ENCODE results near the gene CIBAR2. TPM values are rescaled to one million over a fixed set of nuclear protein-coding genes. Genes with fewer than 3 reads are reported as not detected.

CIBAR2 gene
- total RNA-seq, 1 donor from 2014 or later = not detected

DNA sequence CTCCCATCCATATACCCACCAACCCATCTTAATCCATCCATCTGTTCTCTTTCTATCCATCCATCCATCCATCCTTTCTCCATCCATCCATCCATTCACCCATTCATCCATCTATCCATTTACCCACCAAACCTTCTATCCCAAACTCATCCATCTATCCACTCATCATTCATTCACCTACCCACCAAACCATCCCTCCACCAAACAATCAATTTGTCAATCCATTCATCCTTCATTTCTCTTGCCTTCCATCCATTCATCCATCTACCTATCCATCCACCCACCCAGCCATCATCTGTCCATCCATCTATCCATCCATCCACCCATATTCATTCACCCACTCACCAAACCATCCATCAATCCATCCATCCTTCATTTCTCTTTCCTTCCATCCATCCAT is 44.6 kb upstream of the CIBAR2 start:
- H3K9me3 Mint-ChIP-seq (ENCODE audit: low read depth) = no peaks in the 10 kb centered on the region
- no peaks in the 10 kb centered on the region for H3K36me3 Mint-ChIP-seq (ENCODE audit: low read depth)
- H3K27ac Mint-ChIP-seq (ENCODE audit: unreplicated experiment) = no peak overlapping the region
- no peak overlapping the region for H3K4me3 Mint-ChIP-seq (ENCODE audit: unreplicated experiment)
- peaks cover 41% of the 10 kb centered on the region for H3K4me1 Mint-ChIP-seq (ENCODE audit: low read depth)
- TF ChIP-seq, protein P1, sequence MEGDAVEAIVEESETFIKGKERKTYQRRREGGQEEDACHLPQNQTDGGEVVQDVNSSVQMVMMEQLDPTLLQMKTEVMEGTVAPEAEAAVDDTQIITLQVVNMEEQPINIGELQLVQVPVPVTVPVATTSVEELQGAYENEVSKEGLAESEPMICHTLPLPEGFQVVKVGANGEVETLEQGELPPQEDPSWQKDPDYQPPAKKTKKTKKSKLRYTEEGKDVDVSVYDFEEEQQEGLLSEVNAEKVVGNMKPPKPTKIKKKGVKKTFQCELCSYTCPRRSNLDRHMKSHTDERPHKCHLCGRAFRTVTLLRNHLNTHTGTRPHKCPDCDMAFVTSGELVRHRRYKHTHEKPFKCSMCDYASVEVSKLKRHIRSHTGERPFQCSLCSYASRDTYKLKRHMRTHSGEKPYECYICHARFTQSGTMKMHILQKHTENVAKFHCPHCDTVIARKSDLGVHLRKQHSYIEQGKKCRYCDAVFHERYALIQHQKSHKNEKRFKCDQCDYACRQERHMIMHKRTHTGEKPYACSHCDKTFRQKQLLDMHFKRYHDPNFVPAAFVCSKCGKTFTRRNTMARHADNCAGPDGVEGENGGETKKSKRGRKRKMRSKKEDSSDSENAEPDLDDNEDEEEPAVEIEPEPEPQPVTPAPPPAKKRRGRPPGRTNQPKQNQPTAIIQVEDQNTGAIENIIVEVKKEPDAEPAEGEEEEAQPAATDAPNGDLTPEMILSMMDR (IDR thresholded peaks at IDR 0.05) = no peak
- DNase-seq (ENCODE audit: low spot score) = no peak
- peaks cover 5% of the 10 kb centered on the region for H3K27me3 Mint-ChIP-seq (ENCODE audit: low read depth)

DNA sequence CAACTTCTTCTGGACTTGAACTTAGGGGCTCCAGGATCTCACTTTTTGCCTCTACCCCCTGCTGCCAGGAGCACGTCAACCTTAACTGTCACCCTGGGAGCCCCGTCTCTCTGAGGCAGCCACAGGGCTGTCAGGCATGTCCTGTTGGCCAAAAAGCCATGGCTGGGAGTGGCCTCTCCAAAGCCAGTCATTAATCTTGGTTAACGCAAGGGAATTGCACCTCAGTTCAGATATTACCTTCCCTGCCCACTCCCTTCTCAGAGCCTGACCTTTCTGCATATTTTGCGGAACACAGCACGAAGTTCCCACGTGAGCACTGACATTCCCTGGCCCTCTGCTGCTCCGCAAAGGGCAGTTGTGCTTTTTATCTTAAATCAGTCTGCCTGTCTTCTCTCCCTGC is 44.2 kb upstream of the CIBAR2 start:
- Mint-ChIP-seq H3K4me3 (ENCODE audit: unreplicated experiment) (no peak overlapping the region), H3K9me3 (ENCODE audit: low read depth) (no peaks in the 10 kb centered on the region), H3K4me1 (ENCODE audit: low read depth) (peaks cover 41% of the 10 kb centered on the region), H3K27ac (ENCODE audit: unreplicated experiment) (no peak overlapping the region), H3K36me3 (ENCODE audit: low read depth) (no peaks in the 10 kb centered on the region), H3K27me3 (ENCODE audit: low read depth) (peaks cover 5% of the 10 kb centered on the region)
- DNase-seq (ENCODE audit: low spot score) = no peak
- TF ChIP-seq, protein P1 (IDR thresholded peaks at IDR 0.05) = no peak

DNA sequence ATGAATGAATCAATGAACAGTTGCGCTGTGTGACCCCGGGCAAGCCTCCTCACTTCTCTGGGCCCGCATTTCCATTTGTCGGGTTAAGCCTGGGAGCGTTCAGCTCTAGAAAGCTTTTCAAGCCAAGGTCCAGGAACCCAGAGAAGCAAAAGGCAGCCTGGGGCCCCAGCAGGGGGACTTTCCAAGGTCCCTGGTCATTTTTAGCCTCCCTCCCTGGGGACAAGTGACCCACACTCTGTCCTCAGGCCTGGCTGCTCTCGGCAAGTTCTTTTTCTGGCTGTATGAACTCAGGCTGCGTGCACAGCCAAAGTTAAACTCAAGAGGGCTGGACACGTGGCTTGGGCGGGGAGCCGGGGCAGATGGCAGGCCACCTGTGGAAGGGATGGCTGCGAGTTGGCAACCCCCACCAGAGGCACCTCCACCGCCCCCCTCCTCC is 41.4 kb upstream of the CIBAR2 start:
- Mint-ChIP-seq H3K9me3 (ENCODE audit: low read depth) (no peaks in the 10 kb centered on the region), H3K4me1 (ENCODE audit: low read depth) (peaks cover 46% of the 10 kb centered on the region), H3K27me3 (ENCODE audit: low read depth) (peaks cover 7% of the 10 kb centered on the region), H3K4me3 (ENCODE audit: unreplicated experiment) (no peak overlapping the region), H3K36me3 (ENCODE audit: low read depth) (no peaks in the 10 kb centered on the region), H3K27ac (ENCODE audit: unreplicated experiment) (no peak overlapping the region)
- TF ChIP-seq, protein P1 (IDR thresholded peaks at IDR 0.05) = no peak
- DNase-seq (ENCODE audit: low spot score) = no peak

DNA sequence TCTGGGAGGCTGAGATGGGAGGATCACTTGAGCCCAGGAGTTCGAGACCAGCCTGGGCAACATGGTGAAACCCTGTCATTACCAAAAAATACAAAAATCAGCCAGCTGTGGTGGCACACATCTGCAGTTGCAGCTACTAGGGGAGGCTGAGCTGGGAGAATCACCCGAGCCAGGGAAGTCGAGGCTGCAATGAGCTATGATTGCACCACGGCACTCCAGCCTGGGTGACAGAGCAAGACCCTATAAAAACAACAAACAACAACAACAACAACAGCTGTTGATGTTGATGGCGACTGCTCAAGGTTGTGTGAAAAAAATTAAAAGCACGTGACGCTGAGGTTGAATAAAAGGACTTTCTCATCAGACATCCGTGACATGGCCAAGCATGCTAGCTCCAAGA is 40.8 kb upstream of the CIBAR2 start:
- no peaks in the 10 kb centered on the region for H3K36me3 Mint-ChIP-seq (ENCODE audit: low read depth)
- TF ChIP-seq, protein P1 (IDR thresholded peaks at IDR 0.05) = no peak
- H3K4me1 Mint-ChIP-seq (ENCODE audit: low read depth) = peaks cover 44% of the 10 kb centered on the region
- no peaks in the 10 kb centered on the region for H3K9me3 Mint-ChIP-seq (ENCODE audit: low read depth)
- H3K27me3 Mint-ChIP-seq (ENCODE audit: low read depth) = peaks cover 7% of the 10 kb centered on the region
- no peak for DNase-seq (ENCODE audit: low spot score)
- no peak overlapping the region for H3K4me3 Mint-ChIP-seq (ENCODE audit: unreplicated experiment)
- H3K27ac Mint-ChIP-seq (ENCODE audit: unreplicated experiment) = peak overlapping the region; percentile 42

DNA sequence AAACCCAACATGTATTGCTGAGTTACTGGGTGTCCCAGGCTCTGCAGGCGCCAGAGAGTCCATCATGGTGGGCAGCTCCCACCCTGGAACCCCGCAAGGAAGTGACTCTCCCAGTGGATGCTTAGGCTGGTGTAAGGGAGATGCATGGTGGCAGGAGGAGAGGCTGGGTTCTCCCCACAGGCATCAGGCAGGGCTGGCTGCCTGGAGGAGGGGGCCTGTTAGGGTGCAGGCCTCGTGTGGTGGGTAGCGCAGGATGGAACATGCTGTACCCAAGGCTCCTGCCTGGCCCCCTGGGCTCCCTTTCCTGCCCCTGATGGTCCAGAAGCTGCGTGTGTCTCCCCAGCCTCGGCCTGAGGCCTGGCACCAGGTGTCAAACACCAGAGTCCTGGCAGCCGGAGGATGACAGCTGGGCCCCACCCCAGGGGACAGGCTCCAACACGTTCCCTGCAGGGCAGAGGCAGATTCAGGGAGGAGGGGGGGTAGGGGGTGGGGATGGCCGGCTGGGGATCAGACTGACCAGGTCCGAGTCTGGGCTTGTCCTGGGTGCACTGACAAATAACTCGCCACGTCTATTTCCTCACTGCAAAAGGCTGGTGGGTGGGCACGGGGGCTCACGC is 40.2 kb upstream of the CIBAR2 start:
- TF ChIP-seq, protein P1 (IDR thresholded peaks at IDR 0.05) = no peak
- no peak for DNase-seq (ENCODE audit: low spot score)
- no peaks in the 10 kb centered on the region for H3K9me3 Mint-ChIP-seq (ENCODE audit: low read depth)
- H3K4me3 Mint-ChIP-seq (ENCODE audit: unreplicated experiment) = no peak overlapping the region
- H3K36me3 Mint-ChIP-seq (ENCODE audit: low read depth) = no peaks in the 10 kb centered on the region
- H3K27me3 Mint-ChIP-seq (ENCODE audit: low read depth) = peaks cover 7% of the 10 kb centered on the region
- H3K27ac Mint-ChIP-seq (ENCODE audit: unreplicated experiment) = peak overlapping the region; percentile 73
- peaks cover 39% of the 10 kb centered on the region for H3K4me1 Mint-ChIP-seq (ENCODE audit: low read depth)
